Measurements from ENCODE around the gene VSIR.

Gene VSIR

GRCh38 chr10:71816936-71817618 lies 43.8 kb upstream of the VSIR start:
- Histone ChIP-seq H3K4me2 (ENCODE audit: low read length) (no peak overlapping the region), H4K20me1 (ENCODE audit: insufficient read depth, low read length) (no peaks in the 10 kb centered on the region), H3K4me3 (ENCODE audit: low read length) (no peak overlapping the region), H3K27ac (ENCODE audit: low read length) (no peak overlapping the region), H3K9ac (ENCODE audit: low read length) (no peak overlapping the region), H2AFZ (ENCODE audit: low read depth, low read length) (no peak overlapping the region), H3K9me3 (ENCODE audit: insufficient read depth, low read length) (no peaks in the 10 kb centered on the region), H3K27me3 (ENCODE audit: low read depth, low read length) (no peaks in the 10 kb centered on the region), H3K36me3 (replicated peaks; ENCODE audit: low read depth, low read length) (peaks cover 12% of the 10 kb centered on the region), H3K79me2 (ENCODE audit: low read length) (no peaks in the 10 kb centered on the region), H3K4me1 (ENCODE audit: low read length) (no peaks in the 10 kb centered on the region; the same call in 1 of the 2 replicates)
- TF ChIP-seq EZH2phosphoT487 (IDR thresholded peaks at IDR 0.05; ENCODE audit: low read depth) (no peak), CTCF (IDR thresholded peaks at IDR 0.05; ENCODE audit: low read depth, low read length) (no peak)

- no peak overlapping the region for H3K9ac ChIP-seq (ENCODE audit: low read length)
- no peak overlapping the region for H3K27ac ChIP-seq (ENCODE audit: low read length)
- H3K9me3 ChIP-seq (ENCODE audit: insufficient read depth, low read length) = no peaks in the 10 kb centered on the region
- H3K36me3 ChIP-seq (replicated peaks; ENCODE audit: low read depth, low read length) = peaks cover 12% of the 10 kb centered on the region
- H2AFZ ChIP-seq (ENCODE audit: low read depth, low read length) = no peak overlapping the region
- no peaks in the 10 kb centered on the region for H3K79me2 ChIP-seq (ENCODE audit: low read length)
- no peak overlapping the region for H3K4me3 ChIP-seq (ENCODE audit: low read length)
- H4K20me1 ChIP-seq (ENCODE audit: insufficient read depth, low read length) = no peaks in the 10 kb centered on the region
- TF ChIP-seq CTCF (IDR thresholded peaks at IDR 0.05; ENCODE audit: low read depth, low read length) (no peak), EZH2phosphoT487 (IDR thresholded peaks at IDR 0.05; ENCODE audit: low read depth) (no peak)
- H3K27me3 ChIP-seq (ENCODE audit: low read depth, low read length) = no peaks in the 10 kb centered on the region
- no peak overlapping the region for H3K4me2 ChIP-seq (ENCODE audit: low read length)
- H3K4me1 ChIP-seq (ENCODE audit: low read length) = no peaks in the 10 kb centered on the region; the same call in 1 of the 2 replicates
Measured at GRCh38 chr10:71816421-71816851, 43.1 kb upstream of the VSIR start.

- no peak overlapping the region for H3K9ac ChIP-seq (ENCODE audit: low read length)
- no peaks in the 10 kb centered on the region for H3K27me3 ChIP-seq (ENCODE audit: low read depth, low read length)
- H3K9me3 ChIP-seq (ENCODE audit: insufficient read depth, low read length) = no peaks in the 10 kb centered on the region
- no peak overlapping the region for H3K27ac ChIP-seq (ENCODE audit: low read length)
- no peak overlapping the region for H3K4me3 ChIP-seq (ENCODE audit: low read length)
- TF ChIP-seq EZH2phosphoT487 (IDR thresholded peaks at IDR 0.05; ENCODE audit: low read depth) = no peak
- TF ChIP-seq CTCF (IDR thresholded peaks at IDR 0.05; ENCODE audit: low read depth, low read length) = no peak
- H4K20me1 ChIP-seq (ENCODE audit: insufficient read depth, low read length) = no peaks in the 10 kb centered on the region
- no peaks in the 10 kb centered on the region for H3K79me2 ChIP-seq (ENCODE audit: low read length)
- H2AFZ ChIP-seq (ENCODE audit: low read depth, low read length) = no peak overlapping the region
- H3K4me1 ChIP-seq (ENCODE audit: low read length) = no peaks in the 10 kb centered on the region; the same call in 1 of the 2 replicates
- H3K4me2 ChIP-seq (ENCODE audit: low read length) = no peak overlapping the region
- peaks cover 8% of the 10 kb centered on the region for H3K36me3 ChIP-seq (replicated peaks; ENCODE audit: low read depth, low read length)
Measured at GRCh38 chr10:71815515-71816130, 42.3 kb upstream of the VSIR start.

- Histone ChIP-seq H3K79me2 (ENCODE audit: low read length) (no peaks in the 10 kb centered on the region), H3K4me2 (ENCODE audit: low read length) (no peak overlapping the region), H4K20me1 (ENCODE audit: insufficient read depth, low read length) (no peaks in the 10 kb centered on the region), H3K4me1 (ENCODE audit: low read length) (no peaks in the 10 kb centered on the region; the same call in 1 of the 2 replicates), H2AFZ (ENCODE audit: low read depth, low read length) (no peak overlapping the region), H3K36me3 (replicated peaks; ENCODE audit: low read depth, low read length) (peaks cover 8% of the 10 kb centered on the region), H3K27me3 (ENCODE audit: low read depth, low read length) (no peaks in the 10 kb centered on the region), H3K27ac (ENCODE audit: low read length) (no peak overlapping the region), H3K9me3 (ENCODE audit: insufficient read depth, low read length) (no peaks in the 10 kb centered on the region), H3K9ac (ENCODE audit: low read length) (no peak overlapping the region), H3K4me3 (ENCODE audit: low read length) (no peak overlapping the region)
- TF ChIP-seq CTCF (IDR thresholded peaks at IDR 0.05; ENCODE audit: low read depth, low read length) (no peak), EZH2phosphoT487 (IDR thresholded peaks at IDR 0.05; ENCODE audit: low read depth) (no peak)
Measured at GRCh38 chr10:71814922-71815411, 41.6 kb upstream of the VSIR start.
